HepG2 (cell line): ENCODE data around the gene ROCK1.

Experiments
- EP300 ChIP-seq, 3 experiments: sonication (generic) in 1 of 3; formaldehyde crosslinking in 1 of 3; IDR thresholded peaks; 2 replicates each; pipeline versions ENCODE4 v1.5.1 to v1.6.1; 2011 to 2020; ENCODE audit warnings: low read depth in 2 of 3, low read length in 2 of 3, borderline replicate concordance in 1 of 3, improper control_type of control experiment in 1 of 3, mild to moderate bottlenecking in 1 of 3, missing genetic modification reagents in 1 of 3, moderate library complexity in 1 of 3
- EZH2 ChIP-seq: conservative IDR thresholded peaks from 2 replicates; pipeline ENCODE4 v1.6.1; 2012; ENCODE audit warnings: mild to moderate bottlenecking, low read depth, low read length, moderate library complexity
- HNF4G ChIP-seq, 2 experiments: sonication (generic) in 1 of 2; formaldehyde crosslinking in 1 of 2; IDR thresholded peaks; 2 replicates each; pipeline versions ENCODE4 v1.4.0 to v1.6.1; 2011 to 2020; ENCODE audit warnings: borderline replicate concordance in 2 of 2, low read depth in 2 of 2, mild to moderate bottlenecking in 2 of 2, low read length in 1 of 2, missing genetic modification reagents in 1 of 2, moderate library complexity in 1 of 2
- HNRNPK ChIP-seq: fragments of 200-400 bp; formaldehyde crosslinking; IDR thresholded peaks from 2 replicates; pipeline ENCODE4 v1.6.1; 2018; ENCODE audit warnings: low read length, low read depth, moderate library complexity, mild to moderate bottlenecking; ENCODE audit not compliant: poor library complexity, severe bottlenecking
- POLR2A ChIP-seq, 2 experiments: IDR thresholded peaks; 2 replicates each; pipeline ENCODE4 v1.6.1; 2011; ENCODE audit warnings: low read depth in 2 of 2, low read length in 2 of 2, mild to moderate bottlenecking in 1 of 2, moderate library complexity in 1 of 2; ENCODE audit not compliant: insufficient read depth in 1 of 2
- TRIM24 ChIP-seq: sonication (generic); formaldehyde crosslinking; IDR thresholded peaks from 2 replicates; pipeline ENCODE4 v1.8.0; 2022; ENCODE audit warnings: mild to moderate bottlenecking, missing genetic modification reagents
- ZNF331 ChIP-seq: sonication (generic); formaldehyde crosslinking; IDR thresholded peaks from 2 replicates; pipeline ENCODE4 v1.4.0; 2020; ENCODE audit warnings: missing genetic modification reagents
- ZNF619 ChIP-seq: sonication (generic); formaldehyde crosslinking; IDR thresholded peaks from 2 replicates; pipeline ENCODE4 v1.4.0; 2020; ENCODE audit warnings: mild to moderate bottlenecking, missing genetic modification reagents
- TF ChIP-seq, protein P1 (sequence below): sonication (generic); formaldehyde crosslinking; IDR thresholded peaks from 2 replicates; pipeline ENCODE4 v1.8.0; 2023; ENCODE audit warnings: mild to moderate bottlenecking, missing genetic modification reagents

DNA sequence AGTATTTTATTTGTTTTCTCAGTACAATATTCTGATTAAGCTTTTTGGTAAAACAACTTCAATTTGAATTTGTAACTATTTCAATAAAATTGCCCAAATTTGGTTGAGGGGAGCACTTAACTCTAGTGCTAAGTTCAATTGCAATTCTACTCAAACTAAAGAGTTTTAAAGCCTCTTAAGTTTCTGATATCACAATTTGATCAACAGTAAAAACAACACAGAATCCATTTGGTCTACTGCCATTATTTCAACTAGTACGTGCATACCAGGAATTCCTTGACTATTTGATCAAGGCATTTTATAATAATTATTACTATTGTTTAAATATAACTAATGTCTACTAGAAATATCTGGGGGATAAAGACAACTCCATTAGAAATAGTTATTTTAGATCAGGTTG lies 150.9 kb downstream of the ROCK1 start:
- TF ChIP-seq TRIM24 (CRISPR knock-in tag): no peak
- no peak for TF ChIP-seq POLR2A (IDR thresholded peaks at IDR 0.05; ENCODE audit: insufficient read depth in 1 of 2, low read depth in 2 of 2, low read length in 2 of 2)
- no peak for TF ChIP-seq HNF4G (IDR thresholded peaks at IDR 0.05; ENCODE audit: borderline replicate concordance, low read depth, low read length)
- TF ChIP-seq HNF4G (CRISPR knock-in tag; IDR thresholded peaks at IDR 0.05; ENCODE audit: borderline replicate concordance, low read depth): no peak
- no peak for TF ChIP-seq EZH2
- TF ChIP-seq, protein P1, sequence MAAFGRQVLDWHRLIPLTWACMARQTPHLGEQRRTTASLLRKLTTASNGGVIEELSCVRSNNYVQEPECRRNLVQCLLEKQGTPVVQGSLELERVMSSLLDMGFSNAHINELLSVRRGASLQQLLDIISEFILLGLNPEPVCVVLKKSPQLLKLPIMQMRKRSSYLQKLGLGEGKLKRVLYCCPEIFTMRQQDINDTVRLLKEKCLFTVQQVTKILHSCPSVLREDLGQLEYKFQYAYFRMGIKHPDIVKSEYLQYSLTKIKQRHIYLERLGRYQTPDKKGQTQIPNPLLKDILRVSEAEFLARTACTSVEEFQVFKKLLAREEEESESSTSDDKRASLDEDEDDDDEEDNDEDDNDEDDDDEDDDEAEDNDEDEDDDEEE (CRISPR knock-in tag): no peak
- no peak for TF ChIP-seq ZNF331 (CRISPR knock-in tag)
- TF ChIP-seq ZNF619 (CRISPR knock-in tag): no peak
- TF ChIP-seq EP300 (IDR thresholded peaks at IDR 0.05; ENCODE audit: low read depth in 2 of 2, low read length in 2 of 2): no peak
- no peak for TF ChIP-seq EP300 (CRISPR knock-in tag; IDR thresholded peaks at IDR 0.05; ENCODE audit: borderline replicate concordance)
- no peak for TF ChIP-seq HNRNPK
